Panc1 (cell line): ENCODE data around the gene LRBA. TPM values are rescaled to one million over a fixed set of nuclear protein-coding genes. Genes with fewer than 3 reads are reported as not detected.

Experiments used
- ATAC-seq: fragments of 200-7000 bp; cut with Tn5 transposase; 2 replicates; pipeline ENCODE4 v1.9.1; 2020; ENCODE audit warnings: mild to moderate bottlenecking, moderate library complexity
- BruUV-seq: library from RNA; stranded (reverse); fragments of 400-500 nt; replicated peaks from 2 replicates; lab custom pipeline; 2021; lab: Mats Ljungman, UMichigan
- CTCF ChIA-PET: fragments of 300-600 bp; sonication (Branson Sonifier 250); formaldehyde crosslinking; loops from one replicate; lab custom pipeline; 2022; ENCODE audit warnings: antibody characterized with exemption; lab: Charles Lee
- POLR2A ChIA-PET: fragments of 300-600 bp; sonication (Branson Sonifier 250); formaldehyde crosslinking; loops from one replicate; lab custom pipeline; 2022; ENCODE audit warnings: antibody characterized with exemption; lab: Charles Lee
- DNase-seq: peaks from one replicate; pipeline ENCODE4 v3.0.0-alpha.2; 2010; ENCODE audit warnings: low read depth, low spot score
- H3K27ac ChIP-seq: 2 replicates; pipeline ENCODE4 v1.5.1; 2011; ENCODE audit warnings: mild to moderate bottlenecking, low read length, inconsistent platforms
- H3K27me3 ChIP-seq: fragments of 200-500 bp; sonication (Bioruptor generic); 2 replicates; pipeline ENCODE4 v1.6.0; 2014; ENCODE audit warnings: low read length, inconsistent platforms; ENCODE audit not compliant: control insufficient read depth, insufficient read depth
- H3K36me3 ChIP-seq: fragments of 200-500 bp; sonication (Bioruptor generic); 2 replicates; pipeline ENCODE4 v1.5.1; 2014; ENCODE audit warnings: inconsistent platforms, mild to moderate bottlenecking, low read length, moderate library complexity; ENCODE audit not compliant: control insufficient read depth, insufficient read depth
- H3K4me1 ChIP-seq: 2 replicates; pipeline ENCODE4 v1.5.1; 2011; ENCODE audit warnings: inconsistent platforms, mild to moderate bottlenecking, low read length, moderate library complexity; ENCODE audit not compliant: control insufficient read depth, insufficient read depth
- H3K4me3 ChIP-seq, 2 experiments: 2 replicates each; pipeline ENCODE4 v1.5.1; 2011 to 2012; ENCODE audit warnings: low read depth in 2 of 2, low read length in 2 of 2, mild to moderate bottlenecking in 2 of 2, inconsistent platforms in 1 of 2, moderate library complexity in 1 of 2
- H3K9me3 ChIP-seq: fragments of 200-500 bp; sonication (Bioruptor generic); 2 replicates; pipeline ENCODE4 v1.5.1; 2014; ENCODE audit warnings: low read depth, mild to moderate bottlenecking, inconsistent platforms, low read length, moderate library complexity; ENCODE audit not compliant: control insufficient read depth, insufficient read depth
- CTCF ChIP-seq: fragments of 450-650 bp; IDR thresholded peaks from 2 replicates; pipeline ENCODE4 v1.5.1; 2017; ENCODE audit warnings: mild to moderate bottlenecking
- POLR2AphosphoS5 ChIP-seq: IDR thresholded peaks from 2 replicates; pipeline ENCODE4 v1.6.1; 2012; ENCODE audit warnings: mild to moderate bottlenecking, low read depth, low read length, moderate library complexity
- REST ChIP-seq, 2 experiments: IDR thresholded peaks; 2 replicates each; pipeline ENCODE4 v1.6.1; 2011 to 2012; ENCODE audit warnings: low read depth in 2 of 2, control low read depth in 1 of 2, low read length in 1 of 2, mild to moderate bottlenecking in 1 of 2, moderate library complexity in 1 of 2; ENCODE audit not compliant: insufficient read depth in 1 of 2
- SIN3A ChIP-seq: IDR thresholded peaks from 2 replicates; pipeline ENCODE4 v1.6.1; 2012; ENCODE audit warnings: low read depth, mild to moderate bottlenecking, low read length, moderate library complexity, borderline replicate concordance; ENCODE audit not compliant: insufficient read depth
- TCF7L2 ChIP-seq: IDR thresholded peaks from 2 replicates; pipeline ENCODE4 v1.6.1; 2011; ENCODE audit warnings: mild to moderate bottlenecking, low read depth, low read length, inconsistent platforms
- in situ Hi-C: cut with HindIII; loops from 2 replicates; pipeline ENCODE4 v1.10.0; 2016; ENCODE audit warnings: low sequenced_read_pairs, low pct_unique_long_range_greater_than_20kb
- intact Hi-C: fragments of 100-400 bp; cut with micrococcal nuclease; formaldehyde crosslinking; loops from one replicate; pipeline ENCODE4 v1.10.0; 2022; ENCODE audit not compliant: unreplicated experiment
- total RNA-seq: library from RNA; stranded (reverse); gene quantifications from one replicate; pipeline ENCODE4 v1.2.1, GENCODE V29; 2021; ENCODE audit not compliant: unreplicated experiment

The LRBA gene
- total RNA-seq, 1 experiment from 2014 or later: 26.4 TPM

DNA sequence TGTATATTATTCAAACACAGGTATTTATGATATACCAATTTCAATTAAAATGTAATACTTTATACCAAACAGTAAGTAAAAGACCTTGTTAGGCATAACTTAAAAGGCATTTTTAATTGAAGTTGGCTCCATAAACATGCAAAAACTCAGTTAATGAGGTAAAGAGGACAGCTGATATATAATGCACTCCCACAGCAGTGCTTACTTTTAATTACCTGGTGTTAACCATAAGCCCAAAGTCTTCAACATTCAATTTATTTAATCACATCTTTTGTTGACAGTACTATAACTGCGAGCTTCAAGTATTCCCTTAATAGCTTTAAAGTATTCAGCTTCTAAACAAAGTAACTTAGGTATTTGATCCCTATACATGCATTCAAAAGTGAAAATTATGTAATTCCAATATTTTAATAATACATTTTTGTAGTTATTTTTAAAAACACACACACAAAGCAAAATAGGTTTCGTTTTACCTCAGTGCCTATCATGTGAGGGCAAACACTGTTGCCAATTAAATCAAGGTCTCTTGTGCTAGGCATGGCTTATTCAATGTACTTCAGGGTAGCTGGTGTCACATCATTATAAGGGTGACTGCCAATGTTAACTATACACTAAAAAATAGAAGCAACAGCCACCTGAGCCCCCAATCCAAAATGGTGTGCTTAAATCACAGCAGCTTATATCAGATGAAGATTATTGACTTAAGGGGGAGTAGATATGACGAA lies 197.1 kb downstream of the LRBA start:
- ChIA-PET CTCF (no interaction called here), POLR2A (no interaction called here)
- no peaks in the 10 kb centered on the region for H3K9me3 ChIP-seq
- no TSS peak for BruUV-seq
- no peaks in the 10 kb centered on the region for H3K4me1 ChIP-seq
- intact Hi-C loops (no loop called here), in situ Hi-C loops (no loop called here)
- no peaks in the 10 kb centered on the region for H3K36me3 ChIP-seq
- no peaks in the 10 kb centered on the region for H3K27me3 ChIP-seq
- no peak overlapping the region for H3K4me3 ChIP-seq
- no peak overlapping the region for H3K27ac ChIP-seq
- no peak for TF ChIP-seq POLR2AphosphoS5
- no peak for TF ChIP-seq CTCF
- no peak for TF ChIP-seq TCF7L2
- TF ChIP-seq SIN3A: no peak
- no peak for TF ChIP-seq REST (IDR thresholded peaks at IDR 0.05; ENCODE audit: insufficient read depth in 1 of 2, low read depth in 2 of 2, low read length in 1 of 2)
- no peak for ATAC-seq
- no peak for DNase-seq

- Histone ChIP-seq H3K27ac (no peak overlapping the region), H3K36me3 (no peaks in the 10 kb centered on the region), H3K4me3 (no peak overlapping the region), H3K9me3 (no peaks in the 10 kb centered on the region), H3K27me3 (no peaks in the 10 kb centered on the region), H3K4me1 (no peaks in the 10 kb centered on the region)
- no TSS peak for BruUV-seq
- in situ Hi-C loops (no loop called here), intact Hi-C loops (no loop called here)
- ATAC-seq (no peak), DNase-seq (no peak)
- CTCF ChIA-PET: no interaction called here
- POLR2A ChIA-PET: interaction anchor here (0.5 kb wide), 1 partner anchor 13 kb away, joined by 3 read pairs; no protein-coding TSS in a partner anchor
- TF ChIP-seq TCF7L2 (no peak), REST (IDR thresholded peaks at IDR 0.05; ENCODE audit: insufficient read depth in 1 of 2, low read depth in 2 of 2, low read length in 1 of 2) (no peak), POLR2AphosphoS5 (no peak), CTCF (no peak), SIN3A (no peak)
Measured at GRCh38 chr4:150817017-150817416, 198.1 kb downstream of the LRBA start.
